Dedifferentiated amniotic fluid mesenchymal stem cell (primary cell): ENCODE results near the gene ITM2C.

Source experiments
- DNase-seq: peaks from one replicate; pipeline ENCODE4 v3.0.0-alpha.2; 2016; ENCODE audit errors: extremely low spot score

Gene ITM2C

DNA sequence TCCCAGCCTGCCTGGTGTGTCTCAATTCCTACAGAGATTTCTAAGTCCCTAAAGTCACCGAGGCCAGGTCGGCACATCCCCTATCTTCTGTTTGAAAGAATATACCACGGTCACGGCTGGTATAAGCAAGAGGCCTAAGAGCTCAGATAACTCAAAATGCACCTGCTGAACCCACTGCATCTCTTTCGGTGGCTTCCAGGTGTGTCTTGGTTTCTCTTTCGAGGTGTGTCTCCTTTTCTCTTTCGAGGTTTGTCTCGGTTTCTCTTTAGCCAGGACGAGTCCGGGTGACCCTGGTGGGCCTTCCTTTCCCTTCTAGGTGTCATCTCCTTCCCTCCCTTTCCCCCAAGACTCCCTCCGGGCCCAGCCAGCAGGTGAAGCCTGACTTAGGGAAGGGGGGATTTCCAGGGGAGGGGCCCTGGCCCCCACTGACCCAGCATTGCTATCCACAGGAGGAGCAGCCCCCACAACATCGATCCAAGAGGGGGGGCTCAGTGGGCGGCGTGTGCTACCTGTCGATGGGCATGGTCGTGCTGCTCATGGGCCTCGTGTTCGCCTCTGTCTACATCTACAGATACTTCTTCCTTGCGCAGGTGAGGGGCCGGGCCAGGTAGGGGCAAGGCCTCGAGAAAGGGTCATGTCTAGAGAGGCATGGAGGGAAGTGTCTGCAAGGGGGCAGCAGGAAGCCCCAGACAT is 8.4 kb downstream of the ITM2C start:
- DNase-seq: no peak

DNA sequence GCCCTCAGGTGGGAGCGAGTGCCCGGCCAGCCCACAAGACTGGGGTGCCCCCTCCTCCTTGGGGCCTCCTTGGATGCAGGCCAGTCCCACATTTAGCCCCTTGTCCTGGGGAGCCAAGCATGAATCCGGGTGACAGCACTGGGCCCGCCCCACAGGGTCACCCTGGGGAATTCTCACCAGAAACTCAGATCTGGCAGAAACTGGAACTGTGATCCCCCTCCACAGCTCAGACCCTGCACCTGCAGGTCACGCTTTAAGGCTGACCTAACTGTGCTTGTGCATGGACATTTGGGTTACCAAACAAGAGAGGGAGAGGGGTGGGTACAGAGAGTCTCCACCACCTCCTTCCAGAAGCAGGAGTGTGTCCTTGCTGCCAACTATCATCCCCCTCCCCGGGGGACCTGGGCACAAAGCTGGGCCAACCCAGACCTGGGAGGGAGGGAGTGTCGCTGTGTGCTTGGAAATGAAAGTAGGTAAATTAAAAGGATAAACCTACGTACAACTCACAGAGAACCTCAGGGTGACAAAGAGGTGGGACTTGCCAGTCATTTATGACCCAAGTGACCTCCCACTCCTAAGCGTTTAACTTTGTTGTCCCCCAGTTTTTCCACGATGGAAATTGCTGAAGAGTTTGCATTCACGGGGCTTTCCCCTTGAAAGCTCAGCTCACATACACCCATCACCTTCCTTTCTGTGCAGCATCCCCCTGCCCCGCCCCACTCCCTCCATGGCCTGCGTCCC is 9.1 kb downstream of the ITM2C start:
- DNase-seq: no peak

DNA sequence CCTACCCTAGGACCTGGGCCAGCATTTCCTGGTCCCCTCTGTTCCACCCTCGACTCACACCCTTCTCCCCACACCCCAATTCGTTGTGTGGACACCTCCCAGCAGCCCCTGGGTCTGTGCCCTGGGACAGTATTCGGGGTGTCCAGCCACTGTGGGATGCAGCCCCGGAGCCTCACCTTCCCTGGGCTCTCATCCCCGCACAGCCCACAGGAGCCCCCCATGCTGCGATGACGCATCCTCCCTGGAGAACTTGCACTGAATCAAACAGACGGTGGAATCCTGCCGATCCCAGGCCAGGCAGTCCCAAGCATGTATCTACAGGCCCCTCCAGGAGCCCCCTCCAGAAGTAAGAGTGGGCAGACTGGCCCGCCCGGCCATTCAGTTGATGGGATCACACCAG is 9.7 kb downstream of the ITM2C start:
- DNase-seq: no peak

DNA sequence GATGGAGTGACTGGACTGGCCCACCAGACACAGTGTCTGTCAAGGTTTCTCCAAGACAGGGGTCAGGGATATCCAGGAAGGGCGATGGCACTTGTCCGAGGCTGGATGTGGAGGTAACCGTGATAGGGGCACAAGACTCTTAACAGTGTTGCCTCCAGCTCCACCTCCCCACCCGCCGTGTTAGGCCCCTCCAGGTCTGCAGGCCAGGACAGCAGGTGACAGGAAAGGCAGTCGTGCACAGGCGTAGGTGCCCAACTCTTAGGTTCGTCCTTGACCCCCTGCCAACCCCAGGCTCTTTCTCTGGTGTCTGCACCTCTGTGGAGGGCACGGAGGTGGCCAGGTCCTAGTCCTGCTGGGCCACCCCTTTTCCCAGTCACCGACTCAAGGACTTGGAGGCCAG is 10.1 kb downstream of the ITM2C start:
- no peak for DNase-seq

DNA sequence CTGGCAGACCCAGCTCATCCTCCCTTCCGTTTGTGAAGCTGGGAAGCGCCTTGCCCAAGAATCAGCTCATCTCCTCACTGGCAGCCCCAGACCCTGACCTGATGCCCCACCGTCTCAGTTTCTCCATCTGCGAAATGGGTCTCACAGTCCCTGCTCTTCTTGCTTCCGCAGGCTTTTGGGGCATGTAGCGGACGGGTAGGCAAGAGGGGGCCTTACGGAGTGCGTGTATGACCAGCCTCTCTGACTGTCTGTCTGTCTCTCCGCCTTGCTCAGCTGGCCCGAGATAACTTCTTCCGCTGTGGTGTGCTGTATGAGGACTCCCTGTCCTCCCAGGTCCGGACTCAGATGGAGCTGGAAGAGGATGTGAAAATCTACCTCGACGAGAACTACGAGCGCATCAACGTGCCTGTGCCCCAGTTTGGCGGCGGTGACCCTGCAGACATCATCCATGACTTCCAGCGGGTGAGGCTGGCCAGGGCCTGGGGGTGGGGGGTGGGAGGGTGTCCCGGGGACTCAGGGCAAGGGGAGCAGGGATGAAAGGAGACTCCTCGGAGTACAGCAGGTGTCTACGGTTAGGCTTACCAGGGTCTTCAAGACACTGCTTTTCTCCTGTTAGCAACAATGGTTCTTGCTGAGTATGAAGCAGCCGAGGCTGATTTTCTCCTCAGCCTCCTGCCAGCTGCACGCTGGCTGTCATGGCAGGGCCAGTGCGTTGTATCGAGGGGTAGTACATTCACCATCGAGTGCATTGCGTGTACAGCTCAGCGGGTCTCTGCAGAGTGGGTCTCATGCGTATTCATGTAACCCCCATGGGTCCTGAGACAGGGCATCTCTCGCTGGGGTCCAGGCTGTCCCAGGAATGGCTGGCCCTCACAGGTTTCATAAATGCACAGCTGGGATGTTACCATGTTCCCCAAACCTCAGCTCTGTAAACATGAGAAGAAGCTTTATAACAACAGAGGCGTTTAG is 10.9 kb downstream of the ITM2C start:
- no peak for DNase-seq

DNA sequence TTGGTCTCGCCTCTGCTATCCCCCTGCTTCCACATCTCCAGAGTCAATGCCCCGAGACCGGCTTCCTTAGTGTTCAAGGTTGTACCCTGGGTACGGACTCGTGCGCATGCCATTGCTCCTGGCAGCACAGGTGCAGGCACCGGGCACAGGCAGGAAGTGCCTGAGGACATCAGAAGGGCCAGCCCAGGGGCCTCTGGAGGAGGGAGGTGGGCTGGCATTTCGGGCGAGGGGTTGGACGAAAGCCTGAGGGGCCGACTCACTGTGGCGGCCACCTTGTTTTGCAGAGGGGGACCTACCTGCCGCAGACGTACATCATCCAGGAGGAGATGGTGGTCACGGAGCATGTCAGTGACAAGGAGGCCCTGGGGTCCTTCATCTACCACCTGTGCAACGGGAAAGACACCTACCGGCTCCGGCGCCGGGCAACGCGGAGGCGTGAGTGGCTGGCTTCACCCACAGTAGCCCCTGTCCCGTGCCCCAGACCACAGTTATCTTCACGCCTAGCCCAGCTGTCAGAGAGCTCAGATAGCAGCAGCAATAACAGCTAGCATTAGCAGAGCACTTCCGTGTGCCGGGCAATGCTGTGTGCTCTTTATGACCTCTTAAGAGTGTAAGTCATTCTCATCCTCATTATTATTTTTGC is 12.5 kb downstream of the ITM2C start:
- no peak for DNase-seq

DNA sequence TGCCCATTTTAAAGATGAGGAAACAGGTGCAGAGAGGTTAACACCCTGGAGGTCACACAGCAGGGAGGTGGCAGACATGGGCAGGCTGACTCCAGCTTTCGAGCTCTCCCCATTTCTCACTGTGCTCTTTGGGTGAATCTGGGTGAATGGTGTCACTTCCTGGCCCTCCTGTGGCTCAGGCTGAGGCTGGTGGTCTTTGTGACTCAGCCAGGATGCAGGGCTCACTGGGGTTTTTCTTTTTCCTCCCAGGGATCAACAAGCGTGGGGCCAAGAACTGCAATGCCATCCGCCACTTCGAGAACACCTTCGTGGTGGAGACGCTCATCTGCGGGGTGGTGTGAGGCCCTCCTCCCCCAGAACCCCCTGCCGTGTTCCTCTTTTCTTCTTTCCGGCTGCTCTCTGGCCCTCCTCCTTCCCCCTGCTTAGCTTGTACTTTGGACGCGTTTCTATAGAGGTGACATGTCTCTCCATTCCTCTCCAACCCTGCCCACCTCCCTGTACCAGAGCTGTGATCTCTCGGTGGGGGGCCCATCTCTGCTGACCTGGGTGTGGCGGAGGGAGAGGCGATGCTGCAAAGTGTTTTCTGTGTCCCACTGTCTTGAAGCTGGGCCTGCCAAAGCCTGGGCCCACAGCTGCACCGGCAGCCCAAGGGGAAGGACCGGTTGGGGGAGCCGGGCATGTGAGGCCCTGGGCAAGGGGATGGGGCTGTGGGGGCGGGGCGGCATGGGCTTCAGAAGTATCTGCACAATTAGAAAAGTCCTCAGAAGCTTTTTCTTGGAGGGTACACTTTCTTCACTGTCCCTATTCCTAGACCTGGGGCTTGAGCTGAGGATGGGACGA is 13.2 kb downstream of the ITM2C start:
- no peak for DNase-seq

DNA sequence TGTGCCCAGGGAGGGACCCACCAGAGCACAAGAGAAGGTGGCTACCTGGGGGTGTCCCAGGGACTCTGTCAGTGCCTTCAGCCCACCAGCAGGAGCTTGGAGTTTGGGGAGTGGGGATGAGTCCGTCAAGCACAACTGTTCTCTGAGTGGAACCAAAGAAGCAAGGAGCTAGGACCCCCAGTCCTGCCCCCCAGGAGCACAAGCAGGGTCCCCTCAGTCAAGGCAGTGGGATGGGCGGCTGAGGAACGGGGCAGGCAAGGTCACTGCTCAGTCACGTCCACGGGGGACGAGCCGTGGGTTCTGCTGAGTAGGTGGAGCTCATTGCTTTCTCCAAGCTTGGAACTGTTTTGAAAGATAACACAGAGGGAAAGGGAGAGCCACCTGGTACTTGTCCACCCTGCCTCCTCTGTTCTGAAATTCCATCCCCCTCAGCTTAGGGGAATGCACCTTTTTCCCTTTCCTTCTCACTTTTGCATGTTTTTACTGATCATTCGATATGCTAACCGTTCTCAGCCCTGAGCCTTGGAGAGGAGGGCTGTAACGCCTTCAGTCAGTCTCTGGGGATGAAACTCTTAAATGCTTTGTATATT is 14.0 kb downstream of the ITM2C start:
- DNase-seq: no peak

DNA sequence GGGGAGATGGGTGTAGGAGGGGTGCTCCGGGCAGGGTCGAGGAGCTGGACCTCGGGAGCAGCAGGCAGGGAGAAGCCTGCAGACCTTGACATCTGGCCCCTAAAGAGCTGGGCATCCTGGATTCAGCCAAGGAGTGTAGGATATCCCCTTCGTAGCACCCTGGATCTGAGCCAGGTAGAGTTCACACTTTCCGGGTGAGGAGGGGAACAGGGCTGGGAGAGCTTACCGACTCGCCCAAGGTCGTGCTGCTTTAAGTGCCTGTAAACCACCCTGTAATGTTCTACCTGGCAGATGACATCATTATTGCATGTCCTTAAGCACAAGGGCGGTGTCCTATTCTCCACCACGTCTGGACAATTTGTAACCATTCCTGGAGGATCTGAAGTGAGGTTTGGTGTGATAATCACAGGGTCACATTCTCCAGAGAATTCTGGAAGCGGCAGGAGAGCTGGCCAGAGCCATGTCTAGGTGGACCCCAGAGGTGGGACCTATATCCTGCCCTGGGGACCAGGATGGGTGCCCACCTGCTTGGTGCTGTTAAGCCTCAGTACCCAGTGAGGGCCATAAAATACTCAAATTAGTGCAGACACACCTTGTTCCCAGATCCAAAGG is 14.6 kb downstream of the ITM2C start:
- no peak for DNase-seq

DNA sequence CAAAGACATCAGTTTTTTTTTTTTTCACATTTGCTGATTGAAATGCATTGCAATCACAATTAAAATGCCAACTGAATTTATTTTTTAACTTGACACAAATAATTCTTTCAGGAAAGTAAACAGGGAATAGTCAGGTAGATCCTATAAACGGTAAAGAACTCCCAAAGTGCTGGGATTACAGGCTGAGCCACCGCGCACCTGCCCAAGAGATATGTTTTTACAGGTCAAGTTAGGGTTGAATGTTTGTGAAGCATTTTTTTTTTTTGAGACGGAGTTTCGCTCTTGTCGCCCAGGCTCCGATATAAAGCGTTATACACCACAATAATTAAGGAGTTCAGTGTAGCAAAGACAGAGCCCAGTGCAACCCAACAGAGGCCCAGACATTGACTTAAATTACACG is 15.1 kb downstream of the ITM2C start:
- DNase-seq: no peak

DNA sequence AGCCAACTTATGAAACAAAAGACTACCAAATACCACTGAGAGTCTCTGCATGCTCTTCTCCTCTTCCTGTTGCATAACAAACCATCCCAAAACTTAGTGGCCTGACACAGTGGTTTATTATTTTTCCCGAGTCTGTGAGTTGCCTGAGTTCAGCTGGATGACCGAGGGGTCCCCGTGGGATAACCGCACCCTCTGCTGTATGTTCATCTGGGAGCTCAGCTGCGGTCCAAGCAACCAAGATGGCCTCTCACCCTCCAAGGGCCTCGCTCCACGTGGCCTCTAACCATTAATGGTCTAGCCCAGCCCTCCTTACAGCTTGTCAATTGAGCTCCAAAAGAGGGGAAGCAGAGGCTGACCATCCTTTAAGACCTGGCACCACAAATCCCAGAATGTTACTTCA is 17.1 kb downstream of the ITM2C start:
- no peak for DNase-seq

DNA sequence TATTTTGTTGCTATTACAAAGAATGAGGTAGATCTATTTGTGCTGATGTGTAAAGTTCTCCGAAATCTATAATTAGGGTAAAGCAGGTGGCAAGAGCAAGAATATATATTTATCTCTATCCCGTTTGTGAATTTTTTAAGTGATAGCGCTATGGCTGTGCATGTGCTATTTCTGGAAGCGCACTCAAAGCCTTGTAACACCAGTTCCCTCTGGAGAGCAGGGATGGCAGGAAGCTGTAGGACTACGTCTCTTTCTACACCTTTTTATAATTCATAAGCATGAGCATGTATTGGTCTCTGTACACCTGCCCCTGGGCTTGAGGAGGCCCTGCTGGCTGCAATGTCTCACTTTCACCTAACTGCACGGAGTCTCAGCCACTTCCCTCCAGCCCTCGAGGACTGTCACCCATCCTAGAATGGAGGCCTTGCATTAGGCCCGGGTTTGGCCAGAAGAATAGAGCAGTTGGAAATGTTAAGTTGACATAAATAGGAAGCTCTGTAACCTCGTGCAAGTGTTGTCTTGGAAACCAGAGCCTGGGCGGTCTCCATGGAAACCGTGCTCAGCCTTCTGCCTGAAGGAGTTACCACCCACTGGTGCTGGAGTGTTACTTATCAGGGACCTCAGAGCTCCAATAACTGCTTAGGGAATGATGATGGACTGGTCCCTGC is 20.9 kb downstream of the ITM2C start:
- DNase-seq: no peak

DNA sequence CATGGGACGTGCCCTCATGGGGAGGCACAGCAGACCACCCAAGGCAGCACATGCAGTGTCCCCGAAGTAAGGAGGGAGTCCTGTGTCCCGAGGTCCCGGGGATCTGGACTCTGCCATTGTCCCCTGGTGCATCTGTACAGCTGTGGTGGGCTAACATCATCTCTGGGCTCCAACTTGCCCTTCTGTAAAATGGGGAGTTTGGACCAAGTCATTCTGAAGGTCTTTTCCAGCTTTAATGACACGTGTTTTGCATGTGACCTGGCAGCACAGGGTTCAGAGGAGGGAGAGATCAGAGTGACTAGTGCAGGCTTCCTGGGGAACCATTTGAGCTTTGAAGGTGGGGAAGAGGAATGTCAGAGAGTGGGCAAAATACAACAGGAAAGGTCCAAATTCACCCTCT is 21.5 kb downstream of the ITM2C start:
- DNase-seq: no peak

DNA sequence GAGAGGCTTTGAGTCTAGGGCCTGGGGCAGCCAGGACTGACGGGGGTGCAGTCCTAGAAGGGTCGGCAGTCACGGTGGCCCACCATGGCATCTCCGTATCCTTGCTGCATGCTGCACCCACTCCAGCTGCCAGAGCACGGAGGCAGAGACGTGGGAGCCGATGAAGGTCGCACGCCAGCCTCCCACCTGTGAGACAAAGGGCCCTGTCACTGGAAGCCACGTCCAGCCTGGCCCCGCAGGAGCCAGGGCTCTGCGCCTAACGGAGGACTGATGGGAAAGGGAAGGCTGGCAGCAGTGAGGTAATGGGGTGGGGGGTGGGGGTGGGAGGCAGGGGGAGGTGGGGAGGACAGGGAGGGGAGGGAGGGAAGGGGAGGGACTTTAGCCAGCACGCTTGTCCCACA is 21.9 kb downstream of the ITM2C start:
- DNase-seq: no peak

DNA sequence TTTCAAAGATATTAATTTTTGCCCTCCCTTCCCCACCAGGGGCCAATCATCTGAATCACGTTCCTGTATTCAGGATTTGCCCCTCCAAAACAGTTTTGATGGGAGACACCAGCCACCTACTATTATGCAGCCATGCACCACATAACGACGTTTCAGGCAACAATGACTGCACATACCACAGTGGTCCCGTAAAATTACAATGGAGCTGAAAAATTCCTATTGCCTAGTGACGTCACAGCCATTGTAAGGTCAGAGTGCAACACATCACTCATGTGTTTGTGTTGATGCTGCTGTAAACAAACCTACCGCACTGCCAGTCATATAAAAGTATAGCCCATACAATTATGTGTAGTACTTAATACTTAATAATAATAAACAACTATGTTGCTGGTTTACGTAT is 22.6 kb downstream of the ITM2C start:
- no peak for DNase-seq

DNA sequence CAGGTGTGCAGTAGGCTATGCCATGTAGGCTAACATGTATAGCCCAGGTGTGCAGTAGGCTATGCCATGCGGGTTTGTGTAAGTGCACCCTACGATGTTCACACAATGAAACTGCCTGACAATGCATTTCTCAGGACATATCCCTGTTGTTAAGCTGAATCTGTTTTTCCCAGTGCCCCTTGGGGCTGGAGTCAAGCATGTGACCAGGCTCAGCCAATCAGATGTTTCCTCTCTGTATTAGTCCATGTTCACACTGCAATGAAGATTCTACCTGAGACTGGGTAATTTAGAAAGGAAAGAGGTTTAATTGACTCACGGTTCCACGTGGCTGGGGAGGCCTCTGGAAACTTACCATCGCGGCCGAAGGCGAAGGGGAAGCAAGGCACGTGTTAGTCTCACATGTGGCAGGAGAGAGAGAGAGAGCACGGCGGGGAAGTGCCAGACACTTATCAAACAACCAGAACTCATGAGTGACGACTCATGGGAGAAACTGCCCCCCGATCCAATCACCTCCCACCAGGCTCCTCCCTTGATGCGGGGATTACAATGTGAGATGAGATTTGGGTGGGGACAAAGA is 24.2 kb downstream of the ITM2C start:
- DNase-seq: no peak

DNA sequence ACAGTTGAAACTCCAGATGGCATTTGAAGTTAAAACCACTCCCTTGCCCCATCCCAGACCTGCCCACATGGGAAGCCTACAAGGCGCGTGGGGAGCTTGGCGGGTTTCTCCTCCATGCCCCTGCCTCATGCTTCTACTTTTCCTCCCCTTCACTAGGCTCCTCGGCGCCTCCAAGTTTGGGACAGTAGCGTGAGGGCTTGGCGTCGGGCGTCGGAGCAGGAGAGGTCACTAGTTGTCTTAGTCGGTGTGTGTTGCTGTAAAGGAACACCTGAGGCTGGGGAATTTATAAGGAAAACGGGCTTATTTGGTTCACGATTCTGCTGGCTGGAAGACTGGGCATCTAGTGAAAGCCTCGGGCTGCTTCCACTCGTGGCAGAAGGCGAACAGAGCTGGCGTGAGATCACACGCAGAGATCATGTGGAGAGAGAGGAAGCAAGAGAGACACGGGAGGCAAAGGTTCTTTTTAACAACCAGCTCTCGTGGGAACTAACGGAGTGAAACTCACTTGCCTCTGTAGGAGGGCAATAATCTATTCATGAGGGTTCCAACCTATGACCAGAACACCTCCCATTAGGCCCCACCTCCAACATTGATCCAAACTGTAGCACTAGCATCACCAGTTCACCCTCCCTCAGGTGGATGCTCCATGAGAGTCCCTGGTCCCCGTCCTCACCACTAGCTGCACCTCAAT is 25.3 kb downstream of the ITM2C start:
- no peak for DNase-seq

DNA sequence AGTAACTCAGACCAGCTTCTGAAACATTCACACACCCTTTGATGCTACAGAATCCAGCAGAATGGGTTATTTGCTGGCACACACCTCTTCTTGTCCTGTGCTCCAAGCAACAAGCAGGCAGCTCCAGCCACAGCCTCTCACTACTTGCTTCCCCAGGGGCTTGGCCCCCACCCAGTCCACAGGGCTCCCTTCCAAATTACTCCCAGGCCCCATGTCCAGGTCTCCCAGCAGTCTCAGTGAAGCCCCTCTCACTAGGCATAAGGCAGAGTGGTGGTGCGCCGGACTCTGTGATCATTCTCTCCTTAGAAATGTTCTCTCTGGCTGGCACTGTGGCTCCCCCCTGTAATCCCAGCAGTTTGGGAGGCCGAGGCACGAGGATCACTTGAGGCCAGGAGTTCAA is 25.9 kb downstream of the ITM2C start:
- DNase-seq: no peak

DNA sequence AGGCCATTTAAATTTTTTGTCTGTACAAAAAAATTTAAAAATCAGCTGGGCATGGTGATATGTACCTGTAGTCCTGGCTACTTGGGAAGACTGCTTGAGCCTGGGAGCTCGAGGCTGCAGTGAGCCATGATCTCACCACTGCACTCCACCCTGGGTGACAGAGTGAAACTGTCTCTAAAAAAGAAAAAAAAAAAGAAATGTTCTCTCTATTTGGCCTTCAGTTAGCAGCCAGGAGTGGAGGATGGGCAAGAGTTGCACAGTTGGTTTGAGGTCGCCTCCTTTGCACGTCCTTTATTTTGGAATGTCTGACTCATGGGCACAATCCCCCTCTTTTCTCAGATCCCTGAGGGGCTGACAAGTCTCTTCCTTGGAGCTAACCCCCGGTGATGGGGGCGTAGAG is 26.3 kb downstream of the ITM2C start:
- no peak for DNase-seq
